ENCODE measurements around the gene RBMS3. TPM values are rescaled to one million over a fixed set of nuclear protein-coding genes. Genes with fewer than 3 reads are reported as not detected.
"Not testable (repeated sequence)": the region's sequence is repeated elsewhere in the genome, so short reads cannot be mapped to it uniquely, and the experiment has no call there.

The RBMS3 gene
- total and polyA plus RNA-seq, 2 experiments from 2014 or later: 3.2 to 7.4 TPM

- TF ChIP-seq CTCF (conservative IDR thresholded peaks at IDR 0.05; ENCODE audit: low read depth in 2 of 2) (no peak), CREB1 (CRISPR knock-in tag; IDR thresholded peaks at IDR 0.05; ENCODE audit: low read depth) (no peak), ZNF331 (CRISPR knock-in tag; IDR thresholded peaks at IDR 0.05; ENCODE audit: low read depth) (no peak), POLR2AphosphoS5 (IDR thresholded peaks at IDR 0.05; ENCODE audit: low read depth) (no peak), JUNB (IDR thresholded peaks at IDR 0.05; ENCODE audit: unreplicated experiment) (no peak), NANOG (IDR thresholded peaks at IDR 0.05; ENCODE audit: borderline replicate concordance) (no peak)
These were observed 755.2 kb downstream of the RBMS3 start (continued) for GRCh38 chr3:30035935-30036567.

- Mint-ChIP-seq H3K4me3 (no peak overlapping the region), H3K4me1 (peaks cover 19% of the 10 kb centered on the region), H3K36me3 (ENCODE audit: low read depth) (no peaks in the 10 kb centered on the region), H3K9me3 (no peaks in the 10 kb centered on the region), H3K27me3 (ENCODE audit: insufficient read depth, low read depth, poor library complexity) (no peaks in the 10 kb centered on the region), H3K27ac (no peak overlapping the region)
- no peak overlapping the region for H2AFZ ChIP-seq
- H3K79me2 ChIP-seq (replicated peaks; ENCODE audit: insufficient read depth): no peaks in the 10 kb centered on the region
- H3K4me2 ChIP-seq: no peak overlapping the region
- H3F3A ChIP-seq (replicated peaks; ENCODE audit: low read depth): no peaks in the 10 kb centered on the region
- no peaks in the 10 kb centered on the region for H3K27me3 ChIP-seq (ENCODE audit: insufficient read depth)
- ATAC-seq: no peak
- H3K27ac ChIP-seq (ENCODE audit: low read depth): no peak overlapping the region
- TF ChIP-seq EZH2phosphoT487 (IDR thresholded peaks at IDR 0.05; ENCODE audit: unreplicated experiment) (no peak), NANOG (IDR thresholded peaks at IDR 0.05; ENCODE audit: borderline replicate concordance) (no peak), REST (IDR thresholded peaks at IDR 0.05; ENCODE audit: unreplicated experiment) (no peak)
- no peaks in the 10 kb centered on the region for H3K36me3 ChIP-seq (ENCODE audit: insufficient read depth)
- H3K4me1 ChIP-seq (ENCODE audit: insufficient read depth): peaks cover 19% of the 10 kb centered on the region
- H3K9me2 ChIP-seq (ENCODE audit: insufficient read depth): peaks cover 4% of the 10 kb centered on the region; the same call in 1 of the 2 replicates
- no peak for DNase-seq (ENCODE audit: low spot score)
- H4K20me1 ChIP-seq (replicated peaks; ENCODE audit: insufficient read depth): no peaks in the 10 kb centered on the region
- H3K4me3 ChIP-seq: no peak overlapping the region
These were observed 759.3 kb downstream of the RBMS3 start for GRCh38 chr3:30040126-30040525.

- H3F3A ChIP-seq (replicated peaks; ENCODE audit: low read depth); H3K36me3 Mint-ChIP-seq (ENCODE audit: low read depth); H3K4me3 Mint-ChIP-seq; H3K27me3 Mint-ChIP-seq (ENCODE audit: insufficient read depth, low read depth, poor library complexity); H3K9me3 Mint-ChIP-seq; DNase-seq (ENCODE audit: low spot score); H3K36me3 ChIP-seq (ENCODE audit: insufficient read depth); H3K4me2 ChIP-seq; H3K9me2 ChIP-seq (ENCODE audit: insufficient read depth); H3K79me2 ChIP-seq (replicated peaks; ENCODE audit: insufficient read depth); H3K27me3 ChIP-seq (ENCODE audit: insufficient read depth); H2AFZ ChIP-seq; ATAC-seq; H3K27ac ChIP-seq (ENCODE audit: low read depth); H4K20me1 ChIP-seq (replicated peaks; ENCODE audit: insufficient read depth); H3K4me3 ChIP-seq; H3K27ac Mint-ChIP-seq: not testable (repeated sequence)
- peaks cover 19% of the 10 kb centered on the region for H3K4me1 Mint-ChIP-seq
- H3K4me1 ChIP-seq (ENCODE audit: insufficient read depth): peaks cover 21% of the 10 kb centered on the region
These were observed 760.6 kb downstream of the RBMS3 start for GRCh38 chr3:30041481-30041880.
